IMR-90 (cell line): ENCODE data around the gene CXCL17. TPM values are rescaled to one million over a fixed set of nuclear protein-coding genes. Genes with fewer than 3 reads are reported as not detected.
"Not testable (repeated sequence)": the region's sequence is repeated elsewhere in the genome, so short reads cannot be mapped to it uniquely, and the experiment has no call there.

ENCODE experiments used
- ATAC-seq: fragments of 200-7000 bp; cut with Tn5 transposase; 2 replicates; pipeline ENCODE4 v1.9.1; 2020; ENCODE audit warnings: low read depth, mild to moderate bottlenecking, moderate library complexity
- BruUV-seq: library from RNA; stranded (reverse); fragments of 400-500 nt; replicated peaks from 2 replicates; lab custom pipeline; 2021; lab: Mats Ljungman, UMichigan
- CTCF ChIA-PET: fragments of 300-600 bp; formaldehyde crosslinking; extraction: SDS; loops from one replicate; lab custom pipeline; 2021; ENCODE audit warnings: antibody characterized with exemption; lab: Yijun Ruan, JAX
- POLR2A ChIA-PET: fragments of 300-600 bp; sonication (Branson Sonifier 250); formaldehyde crosslinking; loops from one replicate; lab custom pipeline; 2022; ENCODE audit warnings: antibody characterized with exemption; ENCODE audit not compliant: unreplicated experiment; lab: Charles Lee
- DNase-seq: peaks from one replicate; pipeline ENCODE4 v3.0.0; 2013
- H2AFZ ChIP-seq: replicated peaks from 2 replicates; pipeline ENCODE3; 2013; ENCODE audit warnings: low read length, mild to moderate bottlenecking; ENCODE audit not compliant: poor library complexity
- H2AK5ac ChIP-seq: 2 replicates; pipeline ENCODE4 v1.6.1; 2013; ENCODE audit warnings: low read depth, low read length, inconsistent platforms
- H2AK9ac ChIP-seq: replicated peaks from 2 replicates; pipeline ENCODE3; 2013; ENCODE audit warnings: mild to moderate bottlenecking, low read depth, low read length, moderate library complexity; ENCODE audit not compliant: poor library complexity
- H2BK120ac ChIP-seq: 2 replicates; pipeline ENCODE4 v1.6.1; 2013; ENCODE audit warnings: low read depth, low read length, inconsistent platforms
- H2BK15ac ChIP-seq: 3 replicates; pipeline ENCODE4 v1.6.1; 2013; ENCODE audit warnings: low read depth, low read length, inconsistent platforms
- H2BK20ac ChIP-seq: 2 replicates; pipeline ENCODE4 v1.6.1; 2013; ENCODE audit warnings: low read depth, mild to moderate bottlenecking, inconsistent platforms, low read length, moderate library complexity
- H2BK5ac ChIP-seq: 2 replicates; pipeline ENCODE4 v1.6.1; 2013; ENCODE audit warnings: mild to moderate bottlenecking, low read depth, low read length, inconsistent platforms; ENCODE audit not compliant: poor library complexity, severe bottlenecking
- H3K14ac ChIP-seq: replicated peaks from 2 replicates; pipeline ENCODE4 v1.6.1; 2013; ENCODE audit warnings: low read depth, low read length, inconsistent platforms
- H3K18ac ChIP-seq: 2 replicates; pipeline ENCODE4 v1.6.1; 2013; ENCODE audit warnings: low read depth, low read length, control low read depth
- H3K23ac ChIP-seq: 2 replicates; pipeline ENCODE4 v1.6.1; 2013; ENCODE audit warnings: low read depth, low read length, inconsistent platforms
- H3K27ac ChIP-seq: 2 replicates; pipeline ENCODE4 v1.5.1; 2013; ENCODE audit warnings: mild to moderate bottlenecking, control low read depth, low read length; ENCODE audit not compliant: insufficient read depth
- H3K27me3 ChIP-seq: 2 replicates; pipeline ENCODE4 v1.6.1; 2013; ENCODE audit warnings: low read length; ENCODE audit not compliant: control insufficient read depth, insufficient read depth
- H3K36me3 ChIP-seq: 2 replicates; pipeline ENCODE4 v1.6.1; 2013; ENCODE audit warnings: low read length, mixed read lengths; ENCODE audit not compliant: control insufficient read depth, insufficient read depth
- H3K4ac ChIP-seq: 2 replicates; pipeline ENCODE4 v1.6.1; 2013; ENCODE audit warnings: low read depth, low read length, inconsistent platforms
- H3K4me1 ChIP-seq: 2 replicates; pipeline ENCODE4 v1.6.1; 2013; ENCODE audit warnings: low read length, mixed read lengths; ENCODE audit not compliant: control insufficient read depth, insufficient read depth
- H3K4me2 ChIP-seq: 2 replicates; pipeline ENCODE4 v1.6.1; 2013; ENCODE audit warnings: low read depth, mild to moderate bottlenecking, control low read depth, low read length, moderate library complexity
- H3K4me3 ChIP-seq: 2 replicates; pipeline ENCODE4 v1.5.1; 2013; ENCODE audit warnings: low read depth, mild to moderate bottlenecking, control low read depth, low read length, moderate library complexity; ENCODE audit not compliant: insufficient read depth
- H3K56ac ChIP-seq: 2 replicates; pipeline ENCODE4 v1.6.1; 2013; ENCODE audit warnings: low read length, inconsistent platforms; ENCODE audit not compliant: insufficient read depth; ENCODE audit errors: extremely low read depth
- H3K79me1 ChIP-seq, 2 experiments: 2 replicates each; pipeline ENCODE4 v1.6.1; 2013; ENCODE audit warnings: low read length in 2 of 2, inconsistent platforms in 1 of 2, low read depth in 1 of 2
- H3K9ac ChIP-seq: 2 replicates; pipeline ENCODE4 v1.6.1; 2013; ENCODE audit warnings: low read depth, low read length, control low read depth
- H3K9me1 ChIP-seq: 2 replicates; pipeline ENCODE4 v1.6.1; 2013; ENCODE audit warnings: low read length, inconsistent platforms; ENCODE audit not compliant: insufficient read depth
- H3K9me3 ChIP-seq: 2 replicates; pipeline ENCODE4 v1.6.1; 2013; ENCODE audit warnings: low read length; ENCODE audit not compliant: control insufficient read depth, insufficient read depth
- H4K20me1 ChIP-seq: 2 replicates; pipeline ENCODE4 v1.6.1; 2013; ENCODE audit warnings: low read length, inconsistent platforms; ENCODE audit not compliant: insufficient read depth
- H4K5ac ChIP-seq: 2 replicates; pipeline ENCODE4 v1.6.1; 2013; ENCODE audit warnings: mild to moderate bottlenecking, low read depth, low read length, control low read depth
- H4K8ac ChIP-seq, 2 experiments: 2 replicates each; pipeline ENCODE4 v1.6.1; 2013; ENCODE audit warnings: low read depth in 2 of 2, low read length in 2 of 2, control low read depth in 1 of 2, inconsistent platforms in 1 of 2
- H4K91ac ChIP-seq: 2 replicates; pipeline ENCODE4 v1.6.1; 2013; ENCODE audit warnings: low read depth, low read length, inconsistent platforms; ENCODE audit not compliant: insufficient read depth
- WGBS, 2 experiments: methylation state at CpG; one replicate each; pipeline versions ENCODE4 v1.1.5 to v1.1.7; 2013; ENCODE audit warnings: missing lambda C conversion rate in 2 of 2; ENCODE audit not compliant: insufficient read length in 1 of 2; ENCODE audit errors: extremely low coverage in 2 of 2; 5-methylcytosine and 5-hydroxymethylcytosine counted together
- dilution Hi-C: fragments of 300-500 bp; cut with HindIII; formaldehyde crosslinking; loops from one replicate; pipeline ENCODE4 v1.14.3; 2018; ENCODE audit warnings: low sequenced_read_pairs; ENCODE audit not compliant: unreplicated experiment
- in situ Hi-C: fragments of 300-500 bp; cut with MboI; formaldehyde crosslinking; loops from 3 replicates; pipeline ENCODE4 v1.14.3; 2019; ENCODE audit warnings: low sequenced_read_pairs, inconsistent platforms, mixed read lengths
- intact Hi-C: fragments of 100-400 bp; cut with micrococcal nuclease; formaldehyde crosslinking; loops from 2 replicates; pipeline ENCODE4 v1.10.0; 2022
- polyA plus RNA-seq, 3 experiments: library from polyadenylated mRNA; depleted of rRNA; stranded (reverse); fragments of >200 nt; gene quantifications; 2 replicates each; pipeline ENCODE4 v1.2.3, GENCODE V29; 2012; ENCODE audit warnings: low replicate concordance in 1 of 3
- total RNA-seq: library from RNA; depleted of rRNA; stranded (reverse); fragments of >200 nt; gene quantifications from 2 replicates; pipeline ENCODE4 v1.2.3, GENCODE V29; 2012

The CXCL17 gene
- total and polyA plus RNA-seq, 2 of the 4 experiments (the other 2 are of a cell fraction), result not detected

GRCh38 chr19:42485036-42485435 lies 42.3 kb upstream of the CXCL17 start:
- dilution Hi-C loops, result not testable (repeated sequence)

More at GRCh38 chr19:42485036-42485435, 42.3 kb upstream of the CXCL17 start:
- H3K56ac ChIP-seq, H2AK9ac ChIP-seq, H2BK5ac ChIP-seq, H3K36me3 ChIP-seq, POLR2A ChIA-PET, H3K14ac ChIP-seq, H3K4me1 ChIP-seq, H4K5ac ChIP-seq, H3K18ac ChIP-seq, BruUV-seq, ATAC-seq, H3K79me1 ChIP-seq, H4K20me1 ChIP-seq, DNase-seq, H2AK5ac ChIP-seq, H2AFZ ChIP-seq, CTCF ChIA-PET, H4K91ac ChIP-seq, H3K27me3 ChIP-seq, H3K9me1 ChIP-seq, H3K4ac ChIP-seq, H3K23ac ChIP-seq, H2BK15ac ChIP-seq, H3K9me3 ChIP-seq, intact Hi-C loops, H3K4me3 ChIP-seq, H3K27ac ChIP-seq, in situ Hi-C loops, H2BK120ac ChIP-seq, H4K8ac ChIP-seq, H2BK20ac ChIP-seq, H3K4me2 ChIP-seq, H3K9ac ChIP-seq: not testable (repeated sequence)
- no CpG with 5 or more reads among the region's 4 CpGs for WGBS, 2 experiments
